ENCODE measurements around the gene B4GALT5.
A peak's percentile ranks its signal among the peaks of the same experiment; 100 is the strongest.
"Not testable (repeated sequence)": the region's sequence is repeated elsewhere in the genome, so short reads cannot be mapped to it uniquely, and the experiment has no call there.

Gene B4GALT5

DNA sequence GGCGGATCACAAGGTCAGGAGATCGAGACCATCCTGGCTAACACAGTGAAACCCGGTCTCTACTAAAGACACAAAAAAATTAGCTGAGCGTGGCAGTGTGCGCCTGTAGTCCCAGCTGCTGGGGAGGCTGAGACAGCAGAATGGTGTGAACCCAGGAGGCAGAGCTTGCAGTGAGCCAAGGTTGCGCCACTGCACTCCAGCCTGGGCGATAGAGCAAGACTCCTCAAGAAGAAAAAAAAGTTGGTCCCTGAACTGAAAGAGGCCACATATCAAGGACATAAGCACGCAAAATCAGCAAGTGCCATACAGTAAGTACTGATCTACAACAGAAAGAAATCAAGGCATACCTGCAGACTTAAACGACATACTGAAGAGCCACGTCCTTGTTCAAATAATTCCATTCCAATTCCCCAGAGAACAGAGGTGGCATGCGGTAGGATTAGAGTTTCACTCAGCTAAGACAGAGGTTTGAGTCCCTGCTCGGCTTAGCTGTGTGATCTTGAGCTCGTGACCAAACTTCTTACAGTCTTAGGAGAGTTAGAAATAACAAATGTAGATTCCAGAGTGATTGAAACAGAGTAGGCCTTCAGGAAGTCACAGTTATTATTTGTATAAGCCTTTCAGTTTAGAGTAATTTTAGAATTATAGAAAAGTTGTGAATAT, 29.2 kb downstream of the B4GALT5 start:
- no peak overlapping the region for H3K27ac ChIP-seq
- DNase-seq (ENCODE audit: low read depth, low spot score), result no peak

DNA sequence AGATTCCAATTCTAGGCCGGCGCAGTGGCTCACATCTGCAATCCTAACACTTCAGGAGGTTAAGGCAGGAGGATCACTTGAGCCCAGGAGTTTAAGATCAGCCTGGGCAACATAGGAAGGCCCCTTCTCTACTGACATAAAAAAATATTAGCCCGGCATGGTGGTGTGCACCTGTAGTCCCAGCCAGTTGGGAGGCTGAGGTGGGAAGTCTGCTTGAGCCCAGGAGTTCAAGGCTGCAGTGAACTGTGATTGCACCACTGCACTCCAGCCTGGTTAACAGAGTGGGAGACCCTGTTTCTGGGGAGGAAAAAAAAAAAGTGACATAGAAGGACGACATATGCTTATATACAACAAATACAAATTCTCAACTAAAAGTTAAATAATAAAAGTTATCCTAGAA, 30.9 kb downstream of the B4GALT5 start:
- no peak overlapping the region for H3K27ac ChIP-seq
- no peak for DNase-seq (ENCODE audit: low read depth, low spot score)

DNA sequence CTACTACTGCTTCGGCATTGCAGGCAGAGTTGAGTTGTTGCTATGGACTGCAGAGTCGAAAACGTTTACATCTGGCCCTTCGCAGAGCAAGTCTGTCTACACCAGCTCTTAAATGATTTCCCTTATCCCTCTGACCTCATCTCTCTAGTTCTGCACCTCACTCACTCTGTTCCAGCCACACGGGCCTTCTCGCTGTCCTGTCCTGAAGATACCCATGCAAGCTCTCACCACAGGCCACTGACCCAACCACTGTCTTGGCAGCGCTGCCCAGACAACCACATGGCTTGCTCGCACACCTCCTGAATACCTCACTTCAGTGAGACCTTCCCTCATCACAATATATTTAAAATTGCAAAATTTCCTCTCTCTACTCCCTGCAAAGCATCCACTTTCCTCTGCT, 31.4 kb downstream of the B4GALT5 start:
- no peak for DNase-seq (ENCODE audit: low read depth, low spot score)
- H3K27ac ChIP-seq, result no peak overlapping the region

DNA sequence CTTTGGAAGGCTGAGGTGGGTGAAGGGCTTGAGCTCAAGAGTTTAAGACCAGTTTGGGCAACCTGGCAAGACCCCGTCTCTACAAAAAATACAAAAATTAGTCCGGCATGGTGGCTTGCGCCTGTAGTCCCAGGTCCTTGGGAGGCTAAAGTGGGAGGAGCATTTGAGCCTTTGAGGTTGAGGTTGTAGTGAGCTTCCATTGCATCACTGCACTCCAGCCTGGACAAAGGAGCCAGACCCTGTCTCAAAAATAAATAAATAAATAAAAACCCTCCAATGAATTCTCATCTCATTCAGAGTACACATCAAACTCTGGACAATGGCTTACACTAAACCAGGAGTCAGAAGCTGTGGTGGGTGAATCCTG, 31.8 kb downstream of the B4GALT5 start:
- no peak overlapping the region for H3K27ac ChIP-seq
- no peak for DNase-seq (ENCODE audit: low read depth, low spot score)

DNA sequence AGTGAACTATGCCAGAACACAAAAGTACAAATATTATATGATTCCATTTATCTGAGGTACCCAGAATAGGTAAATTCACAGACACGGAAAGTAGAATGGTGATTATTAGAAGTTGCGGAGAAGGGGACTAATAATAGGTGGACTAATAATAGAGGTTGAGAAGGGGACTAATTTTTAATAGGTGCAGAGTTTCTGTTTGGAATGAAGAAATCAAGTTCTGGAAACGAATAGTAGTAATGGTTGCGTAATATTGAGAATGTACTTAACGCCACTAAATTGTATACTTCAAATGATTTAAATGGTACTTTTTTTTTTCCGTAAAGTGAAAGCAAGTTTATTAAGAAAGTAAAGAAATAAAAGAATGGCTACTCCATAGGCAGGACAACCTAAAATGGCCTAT, 33.2 kb downstream of the B4GALT5 start:
- no peak for DNase-seq (ENCODE audit: low read depth, low spot score)
- no peak overlapping the region for H3K27ac ChIP-seq

DNA sequence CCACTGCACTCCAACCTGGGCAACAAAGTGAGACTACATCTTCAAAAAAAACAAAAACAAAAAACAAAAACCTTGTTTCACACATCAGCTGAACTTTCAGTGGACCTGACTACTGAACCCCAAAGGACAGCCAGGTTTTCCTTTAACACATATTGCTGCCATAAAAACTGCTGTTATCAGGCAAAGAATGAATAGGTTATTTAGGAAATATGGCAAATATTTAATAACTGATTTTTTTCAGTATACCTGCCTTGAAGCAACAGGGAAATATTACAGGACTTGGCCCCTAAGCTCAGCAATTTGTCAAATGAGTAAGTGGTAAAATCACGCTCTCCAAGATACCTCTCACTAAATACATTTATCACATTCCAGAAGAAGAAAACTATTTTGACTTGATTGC, 34.0 kb downstream of the B4GALT5 start:
- DNase-seq (ENCODE audit: low read depth, low spot score), result no peak
- no peak overlapping the region for H3K27ac ChIP-seq

DNA sequence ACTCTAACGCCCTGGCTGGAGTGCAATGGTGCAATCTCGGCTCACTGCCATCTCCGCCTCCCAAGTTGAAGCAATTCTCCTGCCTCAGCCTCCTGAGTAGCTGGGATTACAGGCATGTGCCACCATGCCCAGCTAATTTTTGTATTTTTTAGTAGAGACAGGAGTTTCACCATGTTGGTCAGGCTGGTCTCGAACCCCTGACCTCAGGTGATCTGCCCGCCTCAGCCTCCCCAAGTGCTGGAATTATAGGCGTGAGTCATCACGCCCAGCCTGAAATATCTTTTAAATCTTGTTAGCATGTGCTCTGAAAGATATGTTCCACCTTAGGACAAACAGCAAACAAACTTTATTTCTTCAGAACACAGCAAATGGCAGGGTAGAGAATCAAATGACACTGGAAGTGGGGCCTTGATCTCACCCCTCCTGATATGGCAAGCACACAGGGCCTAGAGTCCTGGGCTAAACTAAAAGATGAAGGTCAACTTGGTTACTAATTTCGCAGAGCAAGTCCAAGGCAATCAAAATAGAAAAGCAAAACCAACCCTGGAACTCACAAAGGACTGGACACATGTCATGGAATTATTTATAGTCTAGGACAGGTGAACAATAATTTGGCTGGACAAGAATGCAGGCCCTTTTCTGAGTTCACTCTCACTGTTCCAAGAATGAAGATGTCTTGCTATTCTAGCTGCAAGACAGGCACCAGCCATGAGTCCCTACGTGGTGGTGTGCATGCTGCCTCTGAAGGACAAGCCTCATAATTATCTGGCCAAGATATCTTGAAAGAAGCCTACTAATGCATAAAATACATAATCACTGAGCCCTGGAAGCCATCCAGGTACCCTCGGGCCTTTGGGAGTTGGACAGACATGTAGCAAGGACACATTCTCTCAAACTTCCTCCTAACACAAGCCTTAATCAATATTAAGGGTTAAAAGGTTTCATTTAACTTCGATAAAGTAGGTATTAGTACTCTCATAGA, 35.6 kb downstream of the B4GALT5 start:
- H3K27ac ChIP-seq, result peak overlapping the region; percentile 50

DNA sequence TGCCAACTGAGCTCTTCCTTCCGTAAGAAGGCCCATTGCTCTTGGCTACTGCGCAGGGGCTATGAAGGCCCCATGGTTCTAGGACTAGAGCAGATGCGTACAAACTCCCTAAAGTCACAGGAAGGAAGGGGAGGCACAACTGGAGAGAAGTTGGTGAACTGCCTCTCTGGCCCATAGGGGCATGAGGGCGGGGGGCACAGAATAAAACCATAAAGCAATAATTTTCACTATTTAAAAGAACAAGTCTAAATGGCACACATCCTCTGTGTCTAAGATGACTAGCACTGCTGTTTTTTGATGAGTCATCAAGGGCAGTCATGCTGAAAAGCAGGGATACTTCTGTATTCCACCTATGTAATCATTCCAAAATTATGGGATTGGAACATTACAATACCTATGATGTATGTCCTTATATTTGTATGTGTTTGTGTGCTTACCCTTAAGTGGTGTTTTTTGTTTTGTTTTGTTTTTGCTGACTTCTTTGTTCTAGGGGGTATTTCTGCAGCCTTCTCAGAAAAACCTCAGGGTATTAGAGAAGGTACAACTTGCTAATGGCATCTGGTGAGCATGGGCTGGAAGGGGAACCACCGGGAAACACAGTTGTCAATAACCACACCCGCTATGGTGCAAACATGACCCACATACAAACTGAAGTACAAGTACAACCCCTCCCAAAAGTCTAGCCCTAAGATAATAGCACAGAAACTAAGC, 36.9 kb downstream of the B4GALT5 start:
- peak overlapping the region; percentile 50 for H3K27ac ChIP-seq

More for the DNA sequence above, 35.6 kb downstream of the B4GALT5 start:
- no peak for DNase-seq (ENCODE audit: low read depth, low spot score)

DNA sequence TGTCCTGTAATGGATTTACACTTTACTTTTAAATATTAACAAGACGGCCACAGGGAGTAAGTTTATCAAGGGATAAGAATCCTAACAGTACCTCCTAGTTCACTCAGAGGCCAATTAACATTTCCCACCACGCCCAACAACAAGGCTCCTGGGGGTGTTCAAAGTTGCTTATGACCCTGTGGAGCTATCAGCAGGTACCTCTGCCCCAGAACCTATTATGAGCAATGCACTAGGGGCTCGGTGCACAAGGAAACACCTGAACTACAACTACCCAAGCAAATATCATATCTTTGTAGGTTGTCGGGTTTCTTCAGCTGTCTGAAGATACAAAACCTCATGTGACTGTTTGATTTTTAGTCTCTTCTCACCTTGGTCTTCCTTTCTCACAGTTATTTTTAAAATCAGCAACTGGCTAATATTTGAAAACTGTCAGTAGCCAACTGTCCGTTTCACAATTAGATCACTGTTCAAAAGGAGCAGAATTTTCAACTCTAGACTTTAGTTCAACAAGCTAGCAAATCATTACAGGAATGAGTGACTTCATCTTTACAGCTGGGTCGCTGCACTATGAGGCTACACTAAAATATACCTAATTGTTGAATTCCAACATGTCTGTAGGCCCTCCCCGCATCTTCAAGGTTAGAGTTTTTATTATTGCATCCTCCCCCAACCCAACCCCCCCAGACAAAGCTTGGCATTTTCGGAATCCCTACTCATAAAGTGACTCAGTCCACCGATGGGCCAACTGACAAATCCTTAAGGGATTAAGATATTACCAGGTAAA, 38.1 kb downstream of the B4GALT5 start:
- peak overlapping the region; percentile 8 for H3K27ac ChIP-seq
- no peak for DNase-seq (ENCODE audit: low read depth, low spot score)

More for the DNA sequence above, 36.9 kb downstream of the B4GALT5 start:
- DNase-seq (ENCODE audit: low read depth, low spot score), result no peak

DNA sequence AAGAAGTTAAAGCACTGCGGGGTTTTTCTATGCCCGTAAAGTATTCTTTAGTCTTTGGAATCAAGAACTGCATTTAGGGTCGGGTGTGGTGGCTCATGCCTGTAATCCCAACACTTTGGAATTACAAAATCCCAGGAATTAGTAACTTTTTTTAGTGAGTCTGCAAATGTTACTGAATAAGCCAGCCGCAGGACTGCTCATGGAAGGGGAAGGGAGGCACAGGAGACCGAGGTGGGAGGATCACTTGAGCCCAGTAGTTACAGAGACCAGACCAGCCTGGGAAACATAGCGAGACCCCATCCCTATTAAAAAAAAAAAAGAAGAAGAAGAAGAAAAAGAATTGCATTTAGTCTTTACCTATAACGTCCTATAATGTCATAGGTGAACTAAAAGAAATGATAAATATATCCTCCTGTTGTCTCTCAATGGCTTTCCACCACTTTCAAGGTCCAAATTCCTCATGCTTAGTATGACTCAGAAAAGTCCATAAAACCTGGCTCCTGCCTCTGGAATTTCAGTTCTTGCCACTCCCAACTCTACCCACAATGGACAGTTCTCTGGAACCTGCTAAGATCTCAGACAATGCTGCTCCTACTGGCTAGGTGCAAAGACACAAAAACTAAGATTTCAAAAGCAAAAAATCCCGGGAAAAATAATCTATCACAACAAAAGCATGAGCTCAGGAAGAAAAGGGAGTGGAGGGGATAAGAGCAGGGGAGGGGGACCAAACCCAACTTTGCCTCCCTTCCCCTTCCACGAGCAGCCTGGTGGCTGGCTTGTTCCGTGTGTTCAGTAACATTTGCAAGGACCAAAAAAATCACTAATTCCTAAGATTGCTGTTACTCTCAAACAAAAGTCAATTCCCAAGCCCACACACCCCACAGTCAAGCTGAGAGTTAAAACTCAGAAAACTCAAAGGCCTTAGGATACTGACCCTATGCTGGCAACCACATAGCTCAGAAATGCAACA, 39.0 kb downstream of the B4GALT5 start:
- DNase-seq (ENCODE audit: low read depth, low spot score), result no peak
- peak overlapping the region; percentile 8 for H3K27ac ChIP-seq

DNA sequence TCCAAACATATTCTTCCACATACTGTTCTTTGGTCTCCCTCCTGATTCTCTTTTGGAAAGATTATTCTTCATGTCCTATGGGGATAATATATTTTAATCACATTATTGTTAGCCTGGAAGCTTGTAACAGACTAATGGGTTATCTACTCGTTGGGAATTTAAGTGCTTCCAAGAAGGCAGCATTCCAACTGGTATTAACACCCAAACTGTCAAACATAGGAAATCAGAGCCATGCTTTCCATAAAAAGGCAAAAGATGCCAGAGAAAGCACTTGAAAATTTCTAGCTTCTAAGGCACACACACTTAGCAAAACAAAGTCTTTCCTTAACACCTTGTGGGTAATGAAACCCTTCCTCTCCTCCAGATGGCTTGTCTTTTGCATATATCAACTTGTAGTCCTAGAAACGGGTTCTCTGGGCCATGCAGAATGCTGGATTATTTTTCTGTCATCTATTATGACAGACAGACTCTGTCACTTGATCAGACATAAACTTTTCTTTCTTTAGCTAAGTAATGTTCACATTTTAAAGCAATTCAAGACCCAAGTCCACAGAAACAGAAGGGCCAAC, 41.5 kb downstream of the B4GALT5 start:
- no peak overlapping the region for H3K27ac ChIP-seq
- no peak for DNase-seq (ENCODE audit: low read depth, low spot score)

DNA sequence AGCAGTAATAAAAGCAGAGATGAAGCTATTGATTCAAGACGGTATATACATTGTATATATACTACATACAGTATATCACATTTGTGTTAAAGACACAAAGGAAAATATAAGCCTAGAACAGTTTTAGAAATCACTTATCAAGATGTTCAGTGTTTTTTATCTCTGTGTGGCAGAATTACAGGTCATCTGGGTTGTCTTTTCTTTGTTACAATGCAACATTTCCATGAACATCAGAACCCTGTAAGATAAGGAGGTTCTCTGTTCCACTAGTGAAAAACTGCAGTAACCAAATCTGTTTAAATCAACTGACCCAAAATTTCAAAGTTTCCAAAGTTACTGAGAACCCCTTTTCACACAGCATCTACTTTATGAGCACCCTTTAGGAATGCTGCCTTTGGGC, 42.2 kb downstream of the B4GALT5 start:
- DNase-seq (ENCODE audit: low read depth, low spot score), result no peak
- H3K27ac ChIP-seq, result no peak overlapping the region

DNA sequence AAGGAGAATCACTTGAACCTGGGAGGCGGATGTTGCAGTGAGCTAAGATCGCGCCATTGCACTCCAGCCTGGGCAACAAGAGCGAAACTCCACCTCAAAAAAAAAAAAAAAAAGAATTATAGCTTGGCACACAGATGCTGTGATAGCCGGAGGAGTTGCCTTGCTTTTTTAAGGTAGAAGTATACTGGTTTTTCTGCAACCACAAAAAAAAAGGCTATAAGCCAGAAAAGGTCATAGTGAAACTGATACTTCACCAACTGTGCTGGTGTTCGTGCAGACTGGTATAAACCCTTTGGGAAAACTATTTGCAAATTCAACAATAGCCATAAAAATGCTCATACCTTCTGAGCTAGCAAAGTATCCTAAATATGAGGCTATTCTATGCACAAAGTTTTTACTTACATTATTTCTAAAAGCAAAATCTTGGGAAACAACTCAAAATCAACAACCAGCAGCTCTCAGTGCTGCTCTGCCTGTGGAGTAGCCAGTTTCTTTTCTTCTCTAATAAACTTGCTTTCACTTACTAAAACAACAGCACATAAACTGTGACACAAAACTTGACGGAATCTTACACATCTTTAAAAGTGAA, 44.0 kb downstream of the B4GALT5 start:
- DNase-seq (ENCODE audit: low read depth, low spot score), result no peak
- no peak overlapping the region for H3K27ac ChIP-seq

DNA sequence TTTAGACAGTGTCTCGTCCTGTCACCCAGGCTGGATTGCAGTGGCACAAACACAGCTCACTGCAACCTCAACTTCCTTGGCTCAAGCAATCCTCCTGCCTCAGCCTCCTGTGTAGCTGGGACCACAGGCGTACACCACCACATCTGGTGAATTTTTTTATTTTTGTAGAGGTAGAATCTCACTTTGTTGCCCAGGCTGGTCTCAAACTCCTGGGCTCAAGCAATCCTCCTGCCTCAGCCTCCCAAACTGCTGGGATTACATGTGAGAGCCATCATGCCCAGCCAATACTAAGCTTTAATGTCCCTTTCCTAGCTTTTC, 44.8 kb downstream of the B4GALT5 start:
- not testable (repeated sequence) for H3K27ac ChIP-seq; DNase-seq (ENCODE audit: low read depth, low spot score)

DNA sequence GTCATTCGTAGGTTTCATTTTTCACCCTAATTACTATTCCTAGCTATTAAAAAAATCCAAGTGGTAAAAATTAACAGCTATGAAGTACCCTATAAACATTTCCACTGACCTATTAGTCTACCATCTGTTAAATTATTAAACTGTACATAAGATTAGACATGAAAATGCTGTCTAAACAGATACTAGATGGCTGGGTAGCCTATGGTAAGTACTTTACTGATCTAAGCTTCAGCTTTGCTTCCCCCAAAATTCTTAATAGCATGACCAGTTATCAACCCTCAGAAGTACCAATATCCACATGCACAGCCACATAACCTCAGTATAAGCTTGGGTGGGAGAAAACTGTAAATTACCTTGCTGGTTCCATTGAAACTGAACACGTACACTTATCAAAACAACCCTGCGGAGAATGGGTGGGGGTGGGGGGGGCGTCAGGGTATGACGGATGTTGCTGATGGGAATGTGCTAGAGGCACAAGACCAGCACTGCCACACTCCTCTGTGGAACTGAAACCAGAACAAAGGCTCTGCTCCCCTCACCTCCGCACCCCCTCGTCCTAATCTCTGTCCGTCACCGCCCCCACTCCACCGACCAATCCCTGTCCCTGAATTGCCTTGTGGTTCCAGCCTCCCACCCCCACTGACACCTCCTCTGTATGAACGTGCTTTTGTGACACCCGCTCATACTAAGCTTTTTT, 45.3 kb downstream of the B4GALT5 start:
- DNase-seq (ENCODE audit: low read depth, low spot score), result no peak
- no peak overlapping the region for H3K27ac ChIP-seq

DNA sequence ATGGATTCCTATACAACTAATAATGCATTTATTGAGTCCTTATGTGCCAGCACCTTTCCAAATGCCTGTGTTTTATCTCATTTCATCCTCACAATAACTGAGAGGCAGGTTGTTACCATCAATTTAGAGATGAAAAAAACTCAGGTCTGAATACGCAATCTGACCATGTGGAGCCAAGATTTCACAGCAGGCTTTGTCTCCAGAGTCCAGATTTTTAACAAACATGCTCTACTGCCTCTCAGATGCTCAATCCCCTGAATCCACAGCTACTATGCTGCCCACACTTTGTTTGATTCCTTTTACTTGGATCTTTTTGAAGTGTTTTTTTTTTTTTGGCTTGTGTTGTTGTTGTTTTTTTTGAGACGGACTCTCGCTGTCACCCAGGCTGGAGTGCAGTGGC, 46.8 kb downstream of the B4GALT5 start:
- H3K27ac ChIP-seq, result no peak overlapping the region
- no peak for DNase-seq (ENCODE audit: low read depth, low spot score)

DNA sequence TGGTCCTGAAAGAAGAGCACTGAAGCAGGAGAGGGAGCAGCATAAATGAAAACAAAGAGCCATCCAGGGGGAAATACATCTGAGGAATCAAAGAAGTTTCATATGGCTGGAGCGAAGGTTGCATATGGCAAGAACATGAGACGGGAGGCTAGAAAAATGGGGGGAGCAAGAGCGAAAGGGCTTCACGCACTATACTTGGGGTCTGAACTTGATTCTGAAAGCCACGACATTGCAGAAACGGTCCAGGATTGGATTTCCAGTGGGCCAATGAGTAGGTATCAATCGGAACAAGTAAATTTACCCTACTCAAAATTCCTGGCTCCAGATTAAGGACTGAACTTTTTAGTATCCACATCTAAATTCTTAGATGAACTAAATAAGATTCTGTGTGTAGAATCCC, 47.9 kb downstream of the B4GALT5 start:
- DNase-seq (ENCODE audit: low read depth, low spot score), result no peak
- H3K27ac ChIP-seq, result no peak overlapping the region

Data from epithelial cell of prostate (primary cell).